Measurements from ENCODE around the gene CFAP141. TPM values are rescaled to one million over a fixed set of nuclear protein-coding genes. Genes with fewer than 3 reads are reported as not detected.

CFAP141 gene
- total and polyA plus RNA-seq, 2 of the 13 experiments (the other 11 are each of a cell fraction or from before 2014, with no cell fraction given), result not detected

DNA sequence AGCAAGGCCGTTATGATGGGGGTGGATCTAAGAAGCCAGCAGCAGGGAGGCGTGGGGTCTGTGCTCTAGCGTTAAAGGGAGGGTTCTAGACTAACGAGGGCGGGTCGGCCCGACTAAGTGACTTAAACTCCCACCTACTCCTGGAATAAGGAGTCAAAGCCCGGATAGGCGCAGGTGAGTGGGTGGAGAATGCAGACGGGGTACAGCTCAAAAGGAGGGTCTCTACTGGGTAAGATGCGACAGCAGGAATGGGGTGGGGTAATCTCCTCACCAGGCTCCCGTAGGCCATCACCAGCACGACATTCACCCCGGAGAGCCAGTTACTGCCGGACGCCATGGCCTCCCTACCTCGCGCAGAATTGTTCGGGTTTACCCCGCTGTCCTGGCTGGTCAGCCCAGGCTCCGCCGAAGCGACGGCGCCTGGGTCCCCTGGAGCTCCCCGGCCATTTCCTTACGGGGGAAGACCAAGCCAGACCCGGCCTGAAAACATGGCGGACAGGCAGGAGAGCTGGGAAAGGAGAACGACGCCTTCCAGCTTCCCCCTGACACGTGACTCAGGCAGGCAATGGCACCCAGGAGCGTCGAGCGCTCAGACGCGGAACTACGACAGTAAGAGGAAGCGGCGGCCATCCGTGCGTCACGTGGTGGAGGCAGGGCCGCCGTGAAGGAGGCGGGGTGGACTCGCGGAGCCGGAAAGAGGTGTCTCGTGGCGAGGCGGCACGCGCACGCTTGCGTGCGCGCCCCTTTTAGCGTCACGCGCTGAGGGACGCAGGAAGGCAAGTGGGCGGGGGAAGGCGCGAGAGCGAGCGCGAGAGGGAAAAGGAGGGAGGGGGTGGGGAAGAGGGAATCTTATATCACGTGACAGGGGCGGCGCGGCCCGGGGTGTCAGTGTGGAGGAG, 14.2 kb upstream of the CFAP141 start, which contains the start of gene UBAP2L (continued):
- TF ChIP-seq ZNF367 (CRISPR knock-in tag; IDR thresholded peaks at IDR 0.05; ENCODE audit: borderline replicate concordance) (peak; percentile 93; the same call in 1 of the 2 replicates), ZNF549 (CRISPR knock-in tag; IDR thresholded peaks at IDR 0.05) (no peak; the same call in 1 of the 2 replicates), ZNF749 (CRISPR knock-in tag; IDR thresholded peaks at IDR 0.05; ENCODE audit: borderline replicate concordance) (peak; percentile 89), ZNF235 (CRISPR knock-in tag; IDR thresholded peaks at IDR 0.05; ENCODE audit: borderline replicate concordance) (peak; percentile 91; the same call in 1 of the 2 replicates), ZFP62 (CRISPR knock-in tag; IDR thresholded peaks at IDR 0.05) (no peak), ZNF891 (CRISPR knock-in tag; IDR thresholded peaks at IDR 0.05) (no peak; the same call in 1 of the 2 replicates), ZNF432 (CRISPR knock-in tag; IDR thresholded peaks at IDR 0.05; ENCODE audit: borderline replicate concordance) (no peak), JUND (CRISPR knock-in tag; IDR thresholded peaks at IDR 0.05) (no peak), SAP130 (CRISPR knock-in tag; IDR thresholded peaks at IDR 0.05; ENCODE audit: low read depth) (peak; percentile 96), SP1 (IDR thresholded peaks at IDR 0.05) (no peak), SP1 (CRISPR knock-in tag; IDR thresholded peaks at IDR 0.05) (peak; percentile 80), ZNF124 (CRISPR knock-in tag; IDR thresholded peaks at IDR 0.05) (peak; percentile 51), ZNF430 (CRISPR knock-in tag; IDR thresholded peaks at IDR 0.05) (peak; percentile 86), CREM (IDR thresholded peaks at IDR 0.05) (peak; percentile 78), CREM (CRISPR knock-in tag; IDR thresholded peaks at IDR 0.05) (peak; percentile 6; the same call in 1 of the 2 replicates), ZNF775 (CRISPR knock-in tag; IDR thresholded peaks at IDR 0.05; ENCODE audit: borderline replicate concordance) (no peak; the same call in 1 of the 2 replicates), ZMYM4 (CRISPR knock-in tag; IDR thresholded peaks at IDR 0.05) (peak; percentile 89), RXRA (CRISPR knock-in tag; IDR thresholded peaks at IDR 0.05) (peak; percentile 85), CCDC6 (CRISPR knock-in tag; IDR thresholded peaks at IDR 0.05) (peak; percentile 97), MED13 (CRISPR knock-in tag; IDR thresholded peaks at IDR 0.05) (0 out of 2 replicates have a peak, but pooled peaks have one; percentile 48), IRF2 (CRISPR knock-in tag; IDR thresholded peaks at IDR 0.05) (peak; percentile 82; the same call in 1 of the 2 replicates)
- TF ChIP-seq, protein P1, sequence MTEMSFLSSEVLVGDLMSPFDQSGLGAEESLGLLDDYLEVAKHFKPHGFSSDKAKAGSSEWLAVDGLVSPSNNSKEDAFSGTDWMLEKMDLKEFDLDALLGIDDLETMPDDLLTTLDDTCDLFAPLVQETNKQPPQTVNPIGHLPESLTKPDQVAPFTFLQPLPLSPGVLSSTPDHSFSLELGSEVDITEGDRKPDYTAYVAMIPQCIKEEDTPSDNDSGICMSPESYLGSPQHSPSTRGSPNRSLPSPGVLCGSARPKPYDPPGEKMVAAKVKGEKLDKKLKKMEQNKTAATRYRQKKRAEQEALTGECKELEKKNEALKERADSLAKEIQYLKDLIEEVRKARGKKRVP (CRISPR knock-in tag; IDR thresholded peaks at IDR 0.05), result peak in 1 of 2 experiments; percentile 77; a peak in 2 of 4 replicates
- TF ChIP-seq, protein P2, sequence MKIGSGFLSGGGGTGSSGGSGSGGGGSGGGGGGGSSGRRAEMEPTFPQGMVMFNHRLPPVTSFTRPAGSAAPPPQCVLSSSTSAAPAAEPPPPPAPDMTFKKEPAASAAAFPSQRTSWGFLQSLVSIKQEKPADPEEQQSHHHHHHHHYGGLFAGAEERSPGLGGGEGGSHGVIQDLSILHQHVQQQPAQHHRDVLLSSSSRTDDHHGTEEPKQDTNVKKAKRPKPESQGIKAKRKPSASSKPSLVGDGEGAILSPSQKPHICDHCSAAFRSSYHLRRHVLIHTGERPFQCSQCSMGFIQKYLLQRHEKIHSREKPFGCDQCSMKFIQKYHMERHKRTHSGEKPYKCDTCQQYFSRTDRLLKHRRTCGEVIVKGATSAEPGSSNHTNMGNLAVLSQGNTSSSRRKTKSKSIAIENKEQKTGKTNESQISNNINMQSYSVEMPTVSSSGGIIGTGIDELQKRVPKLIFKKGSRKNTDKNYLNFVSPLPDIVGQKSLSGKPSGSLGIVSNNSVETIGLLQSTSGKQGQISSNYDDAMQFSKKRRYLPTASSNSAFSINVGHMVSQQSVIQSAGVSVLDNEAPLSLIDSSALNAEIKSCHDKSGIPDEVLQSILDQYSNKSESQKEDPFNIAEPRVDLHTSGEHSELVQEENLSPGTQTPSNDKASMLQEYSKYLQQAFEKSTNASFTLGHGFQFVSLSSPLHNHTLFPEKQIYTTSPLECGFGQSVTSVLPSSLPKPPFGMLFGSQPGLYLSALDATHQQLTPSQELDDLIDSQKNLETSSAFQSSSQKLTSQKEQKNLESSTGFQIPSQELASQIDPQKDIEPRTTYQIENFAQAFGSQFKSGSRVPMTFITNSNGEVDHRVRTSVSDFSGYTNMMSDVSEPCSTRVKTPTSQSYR (CRISPR knock-in tag; IDR thresholded peaks at IDR 0.05; ENCODE audit: borderline replicate concordance), result peak; percentile 5; the same call in 1 of the 2 replicates
- TF ChIP-seq, protein P3, sequence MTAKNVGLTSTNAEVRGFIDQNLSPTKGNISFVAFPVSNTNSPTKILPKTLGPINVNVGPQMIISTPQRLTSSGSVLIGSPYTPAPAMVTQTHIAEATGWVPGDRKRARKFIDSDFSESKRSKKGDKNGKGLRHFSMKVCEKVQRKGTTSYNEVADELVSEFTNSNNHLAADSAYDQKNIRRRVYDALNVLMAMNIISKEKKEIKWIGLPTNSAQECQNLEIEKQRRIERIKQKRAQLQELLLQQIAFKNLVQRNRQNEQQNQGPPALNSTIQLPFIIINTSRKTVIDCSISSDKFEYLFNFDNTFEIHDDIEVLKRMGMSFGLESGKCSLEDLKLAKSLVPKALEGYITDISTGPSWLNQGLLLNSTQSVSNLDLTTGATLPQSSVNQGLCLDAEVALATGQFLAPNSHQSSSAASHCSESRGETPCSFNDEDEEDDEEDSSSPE (CRISPR knock-in tag; IDR thresholded peaks at IDR 0.05), result peak; percentile 90
- TF ChIP-seq, protein P4, sequence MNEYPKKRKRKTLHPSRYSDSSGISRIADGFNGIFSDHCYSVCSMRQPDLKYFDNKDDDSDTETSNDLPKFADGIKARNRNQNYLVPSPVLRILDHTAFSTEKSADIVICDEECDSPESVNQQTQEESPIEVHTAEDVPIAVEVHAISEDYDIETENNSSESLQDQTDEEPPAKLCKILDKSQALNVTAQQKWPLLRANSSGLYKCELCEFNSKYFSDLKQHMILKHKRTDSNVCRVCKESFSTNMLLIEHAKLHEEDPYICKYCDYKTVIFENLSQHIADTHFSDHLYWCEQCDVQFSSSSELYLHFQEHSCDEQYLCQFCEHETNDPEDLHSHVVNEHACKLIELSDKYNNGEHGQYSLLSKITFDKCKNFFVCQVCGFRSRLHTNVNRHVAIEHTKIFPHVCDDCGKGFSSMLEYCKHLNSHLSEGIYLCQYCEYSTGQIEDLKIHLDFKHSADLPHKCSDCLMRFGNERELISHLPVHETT (CRISPR knock-in tag; conservative IDR thresholded peaks at IDR 0.05), result peak; percentile 92; the same call in 1 of the 2 replicates

Data from HepG2 (cell line).